GM12891 (cell line): ENCODE data around the gene POU1F1.
A peak's percentile ranks its signal among the peaks of the same experiment; 100 is the strongest.
"Not testable (repeated sequence)": the region's sequence is repeated elsewhere in the genome, so short reads cannot be mapped to it uniquely, and the experiment has no call there.

Experiments used
- DNase-seq: peaks from one replicate; pipeline ENCODE4 v3.0.0; 2011; ENCODE audit warnings: low spot score; ENCODE audit not compliant: insufficient read length
- FAIRE-seq: peaks from 2 replicates; lab custom pipeline; 2011; peaks lifted over from hg19 to GRCh38; lab: Jason Lieb, UNC
- PAX5 ChIP-seq: IDR thresholded peaks from 2 replicates; pipeline ENCODE4 v1.6.1; 2011; ENCODE audit warnings: low read length, moderate library complexity, mild to moderate bottlenecking; ENCODE audit not compliant: insufficient read depth, severe bottlenecking
- POLR2A ChIP-seq: IDR thresholded peaks from 2 replicates; pipeline ENCODE4 v1.6.1; 2011; ENCODE audit warnings: low read depth, low read length, control low read depth
- POLR2AphosphoS5 ChIP-seq: IDR thresholded peaks from 2 replicates; pipeline ENCODE4 v1.6.1; 2011; ENCODE audit warnings: low read depth, low read length, control low read depth
- POU2F2 ChIP-seq: IDR thresholded peaks from 2 replicates; pipeline ENCODE4 v1.6.1; 2011; ENCODE audit warnings: low read depth, mild to moderate bottlenecking, control low read depth, low read length, moderate library complexity
- SPI1 ChIP-seq: IDR thresholded peaks from 2 replicates; pipeline ENCODE4 v1.6.1; 2011; ENCODE audit warnings: low read depth, low read length, control low read depth
- TAF1 ChIP-seq: IDR thresholded peaks from 2 replicates; pipeline ENCODE4 v1.6.1; 2011; ENCODE audit warnings: low read depth, low read length, control low read depth

POU1F1 gene

GRCh38 chr3:87305517-87305916, 29.1 kb upstream of the POU1F1 start:
- TF ChIP-seq TAF1 = no peak
- TF ChIP-seq SPI1 = no peak
- TF ChIP-seq POLR2AphosphoS5 = no peak
- TF ChIP-seq PAX5 = no peak
- DNase-seq = no peak
- no peak for FAIRE-seq

- FAIRE-seq, DNase-seq: not testable (repeated sequence)
Observed at GRCh38 chr3:87305031-87305430, 28.6 kb upstream of the POU1F1 start.

GRCh38 chr3:87298111-87298718, 21.8 kb upstream of the POU1F1 start:
- DNase-seq (peak; percentile 2), FAIRE-seq (peak; percentile 60)
- TF ChIP-seq POLR2AphosphoS5 (no peak), SPI1 (no peak), POLR2A (no peak), POU2F2 (no peak), PAX5 (no peak), TAF1 (no peak)

- FAIRE-seq (no peak), DNase-seq (no peak)
- TF ChIP-seq SPI1 (no peak), POLR2AphosphoS5 (no peak), PAX5 (no peak)
Observed at GRCh38 chr3:87288446-87288845, 12.1 kb upstream of the POU1F1 start.

- DNase-seq (no peak), FAIRE-seq (no peak)
- no peak for TF ChIP-seq POLR2AphosphoS5
- no peak for TF ChIP-seq TAF1
Observed at GRCh38 chr3:87287011-87287410, 10.6 kb upstream of the POU1F1 start.

GRCh38 chr3:87272718-87273341, 3.6 kb downstream of the POU1F1 start:
- DNase-seq (no peak), FAIRE-seq (peak; percentile 85)
- TF ChIP-seq PAX5 (no peak), TAF1 (no peak), POU2F2 (peak; percentile 77), SPI1 (peak; percentile 73), POLR2AphosphoS5 (no peak)

- no peak for FAIRE-seq
- TF ChIP-seq SPI1 = no peak
- no peak for TF ChIP-seq TAF1
- TF ChIP-seq POU2F2 = no peak
- no peak for TF ChIP-seq POLR2AphosphoS5
- TF ChIP-seq POLR2A = no peak
- no peak for TF ChIP-seq PAX5
- DNase-seq = no peak
Observed at GRCh38 chr3:87270908-87271700, 5.3 kb downstream of the POU1F1 start.

- TF ChIP-seq TAF1 (no peak), SPI1 (no peak), PAX5 (no peak), POLR2AphosphoS5 (no peak), POLR2A (no peak), POU2F2 (no peak)
- no peak for FAIRE-seq
- no peak for DNase-seq
Observed at GRCh38 chr3:87269723-87270122, 6.7 kb downstream of the POU1F1 start.

- TF ChIP-seq POLR2A (no peak), TAF1 (no peak), POU2F2 (no peak), POLR2AphosphoS5 (no peak), PAX5 (no peak), SPI1 (no peak)
- FAIRE-seq (peak; percentile 48), DNase-seq (no peak)
Observed at GRCh38 chr3:87268646-87269211, 7.7 kb downstream of the POU1F1 start.

GRCh38 chr3:87267953-87268645, 8.3 kb downstream of the POU1F1 start:
- no peak for FAIRE-seq
- no peak for DNase-seq
- TF ChIP-seq POLR2A = no peak
- no peak for TF ChIP-seq SPI1
- TF ChIP-seq PAX5 = no peak
- no peak for TF ChIP-seq TAF1
- no peak for TF ChIP-seq POU2F2
- no peak for TF ChIP-seq POLR2AphosphoS5
